Measurements from ENCODE around the gene IL27RA. TPM values are rescaled to one million over a fixed set of nuclear protein-coding genes. Genes with fewer than 3 reads are reported as not detected.

Gene IL27RA
- total and polyA plus RNA-seq, 2 of the 4 experiments (the other 2 are of a cell fraction): 2.9 to 5.1 TPM

DNA sequence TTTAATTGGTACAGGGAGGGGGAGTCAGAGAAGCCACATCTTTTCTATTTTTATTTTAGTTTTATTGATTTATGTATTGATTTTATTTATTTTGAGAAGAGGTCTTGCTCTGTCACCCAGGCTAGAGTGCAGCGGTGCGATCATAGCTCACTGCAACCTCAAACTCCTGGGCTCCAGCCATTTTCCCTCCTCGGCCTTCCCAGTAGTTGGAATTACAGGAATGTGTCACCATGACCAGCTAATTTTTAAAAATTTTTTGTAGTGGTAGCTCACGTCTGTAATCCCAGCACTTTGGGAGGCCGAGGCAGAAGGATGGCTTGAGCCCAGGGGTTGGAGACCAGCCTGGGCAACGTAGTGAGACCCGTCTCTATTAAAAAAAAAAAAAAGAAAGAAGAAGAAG, 4.1 kb downstream of the IL27RA start:
- TF ChIP-seq RAD21 (IDR thresholded peaks at IDR 0.05; ENCODE audit: low read length) (no peak), MAFK (IDR thresholded peaks at IDR 0.05; ENCODE audit: low read depth, low read length) (no peak), CEBPB (IDR thresholded peaks at IDR 0.05; ENCODE audit: low read depth, low read length) (no peak), SMC3 (IDR thresholded peaks at IDR 0.05; ENCODE audit: low read depth, low read length) (no peak), MXI1 (IDR thresholded peaks at IDR 0.05; ENCODE audit: borderline replicate concordance, low read depth, low read length) (no peak), BHLHE40 (IDR thresholded peaks at IDR 0.05; ENCODE audit: low read depth, low read length) (no peak), CHD1 (IDR thresholded peaks at IDR 0.05; ENCODE audit: low read depth, low read length) (no peak), POLR2A (IDR thresholded peaks at IDR 0.05; ENCODE audit: low read depth, low read length) (no peak), NFE2L2 (IDR thresholded peaks at IDR 0.05; ENCODE audit: low read depth, low read length) (no peak), RFX5 (IDR thresholded peaks at IDR 0.05; ENCODE audit: low read depth, low read length) (no peak), USF2 (IDR thresholded peaks at IDR 0.05; ENCODE audit: low read depth, low read length) (no peak)
- TF ChIP-seq, protein P1, sequence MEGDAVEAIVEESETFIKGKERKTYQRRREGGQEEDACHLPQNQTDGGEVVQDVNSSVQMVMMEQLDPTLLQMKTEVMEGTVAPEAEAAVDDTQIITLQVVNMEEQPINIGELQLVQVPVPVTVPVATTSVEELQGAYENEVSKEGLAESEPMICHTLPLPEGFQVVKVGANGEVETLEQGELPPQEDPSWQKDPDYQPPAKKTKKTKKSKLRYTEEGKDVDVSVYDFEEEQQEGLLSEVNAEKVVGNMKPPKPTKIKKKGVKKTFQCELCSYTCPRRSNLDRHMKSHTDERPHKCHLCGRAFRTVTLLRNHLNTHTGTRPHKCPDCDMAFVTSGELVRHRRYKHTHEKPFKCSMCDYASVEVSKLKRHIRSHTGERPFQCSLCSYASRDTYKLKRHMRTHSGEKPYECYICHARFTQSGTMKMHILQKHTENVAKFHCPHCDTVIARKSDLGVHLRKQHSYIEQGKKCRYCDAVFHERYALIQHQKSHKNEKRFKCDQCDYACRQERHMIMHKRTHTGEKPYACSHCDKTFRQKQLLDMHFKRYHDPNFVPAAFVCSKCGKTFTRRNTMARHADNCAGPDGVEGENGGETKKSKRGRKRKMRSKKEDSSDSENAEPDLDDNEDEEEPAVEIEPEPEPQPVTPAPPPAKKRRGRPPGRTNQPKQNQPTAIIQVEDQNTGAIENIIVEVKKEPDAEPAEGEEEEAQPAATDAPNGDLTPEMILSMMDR (conservative IDR thresholded peaks at IDR 0.05; ENCODE audit: low read depth, low read length): no peak
- TF ChIP-seq, protein P2, sequence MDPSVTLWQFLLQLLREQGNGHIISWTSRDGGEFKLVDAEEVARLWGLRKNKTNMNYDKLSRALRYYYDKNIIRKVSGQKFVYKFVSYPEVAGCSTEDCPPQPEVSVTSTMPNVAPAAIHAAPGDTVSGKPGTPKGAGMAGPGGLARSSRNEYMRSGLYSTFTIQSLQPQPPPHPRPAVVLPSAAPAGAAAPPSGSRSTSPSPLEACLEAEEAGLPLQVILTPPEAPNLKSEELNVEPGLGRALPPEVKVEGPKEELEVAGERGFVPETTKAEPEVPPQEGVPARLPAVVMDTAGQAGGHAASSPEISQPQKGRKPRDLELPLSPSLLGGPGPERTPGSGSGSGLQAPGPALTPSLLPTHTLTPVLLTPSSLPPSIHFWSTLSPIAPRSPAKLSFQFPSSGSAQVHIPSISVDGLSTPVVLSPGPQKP (IDR thresholded peaks at IDR 0.05; ENCODE audit: borderline replicate concordance, low read depth, low read length): no peak
- Histone ChIP-seq H2BK15ac (ENCODE audit: low read depth, low read length) (no peak overlapping the region), H4K8ac (ENCODE audit: low read depth in 2 of 2, low read length in 2 of 2) (no peak overlapping the region), H3K23ac (ENCODE audit: low read depth, low read length) (no peak overlapping the region), H3K9me3 (ENCODE audit: control insufficient read depth, insufficient read depth, low read length) (no peaks in the 10 kb centered on the region), H3K14ac (replicated peaks; ENCODE audit: low read depth, low read length) (no peak overlapping the region), H2AFZ (replicated peaks; ENCODE audit: low read length, poor library complexity) (no peak overlapping the region), H3K27me3 (ENCODE audit: control insufficient read depth, insufficient read depth, low read length) (peaks cover 5% of the 10 kb centered on the region; the same call in 1 of the 2 replicates), H2BK20ac (ENCODE audit: low read depth, low read length) (no peak overlapping the region), H3K4me1 (ENCODE audit: control insufficient read depth, insufficient read depth, low read length) (no peaks in the 10 kb centered on the region), H2BK5ac (ENCODE audit: low read depth, low read length, poor library complexity, severe bottlenecking) (no peak overlapping the region), H3K4me2 (ENCODE audit: low read depth, low read length) (no peak overlapping the region), H2BK120ac (ENCODE audit: low read depth, low read length) (no peak overlapping the region), H3K4me3 (ENCODE audit: insufficient read depth, low read depth, low read length) (no peak overlapping the region), H2AK5ac (ENCODE audit: low read depth, low read length) (no peak overlapping the region), H4K5ac (ENCODE audit: low read depth, low read length) (no peak overlapping the region), H3K18ac (ENCODE audit: low read depth, low read length) (no peak overlapping the region), H3K56ac (ENCODE audit: extremely low read depth, insufficient read depth, low read length) (no peak overlapping the region), H3K27ac (ENCODE audit: insufficient read depth, low read length) (no peak overlapping the region), H3K36me3 (ENCODE audit: control insufficient read depth, insufficient read depth, low read length) (no peaks in the 10 kb centered on the region), H2AK9ac (replicated peaks; ENCODE audit: low read depth, low read length, poor library complexity) (no peak overlapping the region), H3K9me1 (ENCODE audit: insufficient read depth, low read length) (no peaks in the 10 kb centered on the region; the same call in 1 of the 2 replicates), H3K9ac (ENCODE audit: low read depth, low read length) (no peak overlapping the region), H4K20me1 (ENCODE audit: insufficient read depth, low read length) (no peaks in the 10 kb centered on the region), H3K79me1 (ENCODE audit: low read depth in 1 of 2, low read length in 2 of 2) (no peaks in the 10 kb centered on the region), H4K91ac (ENCODE audit: insufficient read depth, low read depth, low read length) (no peak overlapping the region), H3K4ac (ENCODE audit: low read depth, low read length) (no peak overlapping the region)
- dilution Hi-C loops (cut with HindIII; ENCODE audit: low sequenced_read_pairs, unreplicated experiment): no loop called here
- WGBS, 2 experiments (ENCODE audit: extremely low coverage in 2 of 2, insufficient read length in 1 of 2): no CpG with 5 or more reads among the region's 7 CpGs
- ChIA-PET CTCF (no interaction called here), POLR2A (ENCODE audit: unreplicated experiment) (no interaction called here)
- in situ Hi-C loops (cut with MboI; ENCODE audit: low sequenced_read_pairs): no loop called here
- intact Hi-C loops (cut with micrococcal nuclease): no loop called here
- no peak for ATAC-seq (ENCODE audit: low read depth)
- BruUV-seq (replicated peaks): no TSS peak
- DNase-seq: no peak

Data from IMR-90 (cell line).